Ovary (tissue), 9 donors: Measurements from ENCODE around the gene DEGS2. TPM values are rescaled to one million over a fixed set of nuclear protein-coding genes. Genes with fewer than 3 reads are reported as not detected.

Experiments
- DNase-seq, 5 donors: peaks; one replicate each; pipeline ENCODE4 v3.0.0-alpha.2; 2019 to 2020
- H3K27ac ChIP-seq, 2 donors: fragments of 200-600 bp; one replicate each; pipeline versions ENCODE4 v1.5.1 to v1.8.0; 2019 to 2022
- H3K27me3 ChIP-seq: fragments of 200-600 bp; one replicate; pipeline ENCODE4 v1.8.0; 2022
- H3K36me3 ChIP-seq: fragments of 200-600 bp; sonication (generic); one replicate; pipeline ENCODE4 v1.5.1; 2019
- H3K4me1 ChIP-seq: one replicate; pipeline ENCODE4 v1.8.1; 2013; ENCODE audit warnings: mild to moderate bottlenecking, moderate library complexity; ENCODE audit not compliant: insufficient read depth
- H3K4me3 ChIP-seq: fragments of 200-600 bp; sonication (generic); one replicate; pipeline ENCODE4 v1.5.1; 2017
- H3K9me3 ChIP-seq, 2 donors: fragments of 200-600 bp in 1 of 2; sonication (generic) in 1 of 2; one replicate each; pipeline versions ENCODE4 v1.5.1 to v1.8.1; 2013 to 2019; ENCODE audit warnings: mild to moderate bottlenecking in 1 of 2, moderate library complexity in 1 of 2
- CTCF ChIP-seq, 3 donors: fragments of 450-650 bp in 2 of 3; fragments of 200-600 bp in 1 of 3; IDR thresholded peaks; one replicate each; pipeline versions ENCODE4 v1.5.1 to v1.8.0; 2016 to 2022; ENCODE audit warnings: antibody characterized with exemption in 3 of 3, mild to moderate bottlenecking in 1 of 3
- EP300 ChIP-seq: sonication (generic); formaldehyde crosslinking; IDR thresholded peaks from one replicate; pipeline ENCODE4 v1.6.1; 2017; ENCODE audit warnings: antibody characterized with exemption
- POLR2A ChIP-seq: fragments of 450-650 bp; IDR thresholded peaks from one replicate; pipeline ENCODE4 v1.6.1; 2017; ENCODE audit warnings: antibody characterized with exemption, mild to moderate bottlenecking, moderate library complexity
- WGBS, 3 donors: extraction: QIAGEN DNeasy Blood & Tissue Kit in 1 of 3; methylation state at CpG; one replicate each; pipeline versions ENCODE4 v1.1.5 to v1.1.7; 2013 to 2017; 5-methylcytosine and 5-hydroxymethylcytosine counted together
- intact Hi-C, 4 donors: fragments of 100-400 bp; cut with DNase I; formaldehyde crosslinking; loops; one replicate each; pipeline versions ENCODE4 v1.11.0 to v1.15.1; 2022 to 2023
- polyA plus RNA-seq, 2 donors: library from polyadenylated mRNA; stranded (reverse); fragments of 200-250 nt in 1 of 2; fragments of 350-450 nt in 1 of 2; fragmentation: Illumina TruSeq in 1 of 2; extraction: RNeasy Lipid Tissue Mini Kit (QIAGEN cat#74804) in 1 of 2; gene quantifications; one replicate each; pipeline ENCODE4 v1.2.3, GENCODE V29; 2013 to 2014
- total RNA-seq, 7 donors: library from RNA; depleted of rRNA in 2 of 7; stranded (reverse); fragments of >200 nt in 2 of 7; fragmentation: NEBNext Ultra II Directional in 3 of 7; extraction: Animal tissue kit (Norgen Biotek cat#: 25700) in 3 of 7; gene quantifications; one replicate each; pipeline versions ENCODE4 v1.1.0 to v1.2.4, GENCODE V29; 2016 to 2023
- donor health status: DM: no; HTN: no; CAD: no; lungs with moderate emphysema.
- donor health status: DM: no; HTN: no; CAD: no.
- donor health status: Bipolar disorder and iron deficiency.
- donor health status: DM: yes; HTN: yes; CAD: no.
- donor health status: DM: no; HTN: no; CAD: no.
- donor health status: DM: yes; HTN: yes; CAD: no.

Gene DEGS2
- total and polyA plus RNA-seq, 9 donors, result 0.45 to 7.9 (median 2.3) TPM; not detected in 1

DNA sequence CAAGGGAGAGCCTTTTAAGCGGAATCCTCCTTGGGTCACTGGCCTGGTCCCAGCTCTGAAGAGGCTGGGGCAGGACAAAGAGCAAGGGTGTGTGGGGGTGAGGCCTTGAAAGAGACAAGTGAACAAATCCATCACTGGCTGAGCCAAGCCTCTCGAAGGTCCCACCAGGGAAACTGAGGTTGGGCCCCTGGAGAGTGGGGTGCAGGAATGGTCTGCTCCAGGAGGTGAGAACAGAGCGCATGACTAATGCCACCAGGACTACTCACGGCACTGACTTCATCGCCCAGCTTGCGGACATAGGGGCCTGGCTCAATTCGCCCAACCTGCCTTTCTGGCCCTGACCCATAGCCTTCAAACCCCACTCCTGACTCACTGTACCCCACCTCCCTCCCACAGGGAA is 19.2 kb upstream of the DEGS2 start:
- no peaks in the 10 kb centered on the region for H3K27me3 ChIP-seq
- TF ChIP-seq POLR2A, result no peak
- TF ChIP-seq CTCF (IDR thresholded peaks at IDR 0.05), result no peak
- TF ChIP-seq EP300, result no peak
- DNase-seq, result no peak
- H3K36me3 ChIP-seq, result no peaks in the 10 kb centered on the region
- H3K9me3 ChIP-seq, result no peaks in the 10 kb centered on the region
- 96 to 97% (median 96%) methylated on average over 7 of the region's 7 CpGs for WGBS, 3 donors
- no peaks in the 10 kb centered on the region for H3K4me1 ChIP-seq
- intact Hi-C loops, result loop anchor here in 1 of 4 donors (5.0 kb wide), 1 partner anchor 66 kb away; no protein-coding TSS in a partner anchor
- H3K27ac ChIP-seq, result no peak overlapping the region
- no peak overlapping the region for H3K4me3 ChIP-seq

GRCh38 chr14:100176811-100177327 is 17.4 kb upstream of the DEGS2 start:
- Histone ChIP-seq H3K36me3 (no peaks in the 10 kb centered on the region), H3K4me3 (no peak overlapping the region), H3K9me3 (no peaks in the 10 kb centered on the region), H3K27me3 (no peaks in the 10 kb centered on the region), H3K4me1 (no peaks in the 10 kb centered on the region), H3K27ac (no peak overlapping the region)
- DNase-seq, result no peak
- WGBS, 3 donors, result 92 to 94% (median 93%) methylated on average over 14 of the region's 14 CpGs
- no peak for TF ChIP-seq EP300
- no peak for TF ChIP-seq CTCF (IDR thresholded peaks at IDR 0.05)
- no peak for TF ChIP-seq POLR2A
- intact Hi-C loops, result loop anchor here in 1 of 4 donors (5.0 kb wide), 1 partner anchor 65 kb away; no protein-coding TSS in a partner anchor

GRCh38 chr14:100173353-100173752 is 13.9 kb upstream of the DEGS2 start:
- Histone ChIP-seq H3K9me3 (no peaks in the 10 kb centered on the region), H3K27me3 (no peaks in the 10 kb centered on the region), H3K36me3 (no peaks in the 10 kb centered on the region), H3K4me1 (no peaks in the 10 kb centered on the region), H3K27ac (no peak overlapping the region), H3K4me3 (no peak overlapping the region)
- TF ChIP-seq CTCF (IDR thresholded peaks at IDR 0.05) (no peak), EP300 (no peak), POLR2A (no peak)
- DNase-seq, result no peak
- intact Hi-C loops, result no loop called here
- WGBS, 3 donors, result 68 to 78% (median 70%) methylated on average over 7 of the region's 7 CpGs

- no peak for TF ChIP-seq CTCF (IDR thresholded peaks at IDR 0.05)
- no peak for TF ChIP-seq EP300
- Histone ChIP-seq H3K4me3 (no peak overlapping the region), H3K9me3 (no peaks in the 10 kb centered on the region), H3K27ac (no peak overlapping the region), H3K36me3 (no peaks in the 10 kb centered on the region), H3K4me1 (no peaks in the 10 kb centered on the region), H3K27me3 (no peaks in the 10 kb centered on the region)
- 81 to 85% (median 83%) methylated on average over 5 of the region's 5 CpGs for WGBS, 3 donors
- intact Hi-C loops, result no loop called here
- no peak for DNase-seq
Observed at GRCh38 chr14:100172811-100173210, 13.4 kb upstream of the DEGS2 start.
